ENCODE data around the gene GOLGA3.

- no peak for TF ChIP-seq CTCF (IDR thresholded peaks at IDR 0.05)
- no peak for TF ChIP-seq POLR2A (IDR thresholded peaks at IDR 0.05)
- TF ChIP-seq POLR2AphosphoS5 (IDR thresholded peaks at IDR 0.05) = no peak
These were observed 101.4 kb downstream of the GOLGA3 start for GRCh38 chr12:132727091-132727794.
